ENCODE results near the gene FAM83B.
"Not testable (repeated sequence)": the region's sequence is repeated elsewhere in the genome, so short reads cannot be mapped to it uniquely, and the experiment has no call there.

The FAM83B gene

DNA sequence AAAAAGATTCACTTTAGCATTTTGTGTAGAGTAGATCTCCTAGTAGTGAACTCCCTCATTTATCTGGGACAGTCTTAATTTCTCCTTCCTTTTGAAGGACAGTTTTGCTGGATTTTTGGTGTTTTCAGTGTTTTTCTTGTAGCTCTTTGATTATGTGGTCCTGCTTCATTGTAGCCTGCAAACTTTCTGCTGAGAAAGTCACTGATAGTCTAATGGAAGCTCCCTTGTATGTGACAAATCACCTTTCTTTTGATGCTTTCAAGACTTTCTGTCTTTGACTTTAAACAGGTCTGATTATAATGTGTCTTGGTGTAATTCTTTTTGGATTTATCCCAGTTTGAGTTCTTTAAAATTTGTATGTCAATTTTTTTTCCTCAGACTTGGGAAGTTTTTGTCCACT is 86.1 kb downstream of the FAM83B start:
- Histone ChIP-seq H3K4me2 (ENCODE audit: low read length) (no peak overlapping the region), H3K4me3 (ENCODE audit: low read length) (no peak overlapping the region), H3K9ac (ENCODE audit: low read depth, low read length) (no peak overlapping the region), H3K36me3 (ENCODE audit: insufficient read depth, low read length) (no peaks in the 10 kb centered on the region), H3K9me3 (replicated peaks; ENCODE audit: low read length) (no peaks in the 10 kb centered on the region), H3K4me1 (ENCODE audit: control insufficient read depth, insufficient read depth, low read length) (no peaks in the 10 kb centered on the region), H3K27me3 (ENCODE audit: control insufficient read depth, insufficient read depth, low read length) (no peaks in the 10 kb centered on the region)

DNA sequence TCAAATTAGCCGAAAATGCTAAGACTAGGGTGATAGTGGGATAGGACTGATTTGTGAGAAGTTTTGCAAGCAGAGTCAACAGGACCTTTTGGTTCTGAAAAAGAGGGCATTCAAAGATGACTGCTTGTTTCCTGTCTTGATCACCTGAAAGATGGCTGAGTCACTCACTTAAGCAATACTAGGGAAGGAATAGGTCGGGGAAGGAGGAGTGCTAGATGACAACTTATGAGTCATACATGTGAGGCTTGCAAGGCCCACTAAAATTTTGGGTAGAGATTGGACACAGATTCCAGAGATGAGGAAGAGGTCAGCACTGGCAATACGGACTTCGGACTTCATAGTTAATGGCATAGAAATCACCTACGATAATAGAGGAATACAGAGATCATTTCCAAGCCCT is 89.2 kb downstream of the FAM83B start:
- no peaks in the 10 kb centered on the region for H3K36me3 ChIP-seq (ENCODE audit: insufficient read depth, low read length)
- no peak overlapping the region for H3K4me2 ChIP-seq (ENCODE audit: low read length)
- no peaks in the 10 kb centered on the region for H3K27me3 ChIP-seq (ENCODE audit: control insufficient read depth, insufficient read depth, low read length)
- H3K9me3 ChIP-seq (replicated peaks; ENCODE audit: low read length): no peaks in the 10 kb centered on the region
- H3K4me3 ChIP-seq (ENCODE audit: low read length): no peak overlapping the region
- H3K9ac ChIP-seq (ENCODE audit: low read depth, low read length): no peak overlapping the region
- no peaks in the 10 kb centered on the region for H3K4me1 ChIP-seq (ENCODE audit: control insufficient read depth, insufficient read depth, low read length)

DNA sequence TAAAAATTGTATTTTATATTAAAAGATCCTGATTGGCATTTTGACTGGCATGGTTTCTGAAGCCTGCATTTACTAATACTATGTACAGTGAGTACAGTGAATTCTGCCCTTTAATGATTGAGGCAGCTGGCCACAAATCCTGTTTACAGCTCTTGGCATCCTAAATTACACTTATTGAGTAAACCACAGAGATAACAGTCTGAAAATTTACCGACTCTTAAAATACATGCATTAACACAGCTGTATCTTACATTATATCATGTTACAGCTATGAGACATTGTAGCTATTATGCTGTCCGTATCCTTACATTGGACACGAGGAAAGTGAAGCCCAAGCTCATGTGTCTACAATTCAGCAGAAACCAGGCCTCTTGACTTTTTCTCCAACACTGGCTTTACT is 90.8 kb downstream of the FAM83B start:
- Histone ChIP-seq H3K9me3 (replicated peaks; ENCODE audit: low read length) (no peaks in the 10 kb centered on the region), H3K4me3 (ENCODE audit: low read length) (no peak overlapping the region), H3K4me2 (ENCODE audit: low read length) (no peak overlapping the region), H3K9ac (ENCODE audit: low read depth, low read length) (no peak overlapping the region), H3K4me1 (ENCODE audit: control insufficient read depth, insufficient read depth, low read length) (no peaks in the 10 kb centered on the region), H3K27me3 (ENCODE audit: control insufficient read depth, insufficient read depth, low read length) (no peaks in the 10 kb centered on the region), H3K36me3 (ENCODE audit: insufficient read depth, low read length) (no peaks in the 10 kb centered on the region)

DNA sequence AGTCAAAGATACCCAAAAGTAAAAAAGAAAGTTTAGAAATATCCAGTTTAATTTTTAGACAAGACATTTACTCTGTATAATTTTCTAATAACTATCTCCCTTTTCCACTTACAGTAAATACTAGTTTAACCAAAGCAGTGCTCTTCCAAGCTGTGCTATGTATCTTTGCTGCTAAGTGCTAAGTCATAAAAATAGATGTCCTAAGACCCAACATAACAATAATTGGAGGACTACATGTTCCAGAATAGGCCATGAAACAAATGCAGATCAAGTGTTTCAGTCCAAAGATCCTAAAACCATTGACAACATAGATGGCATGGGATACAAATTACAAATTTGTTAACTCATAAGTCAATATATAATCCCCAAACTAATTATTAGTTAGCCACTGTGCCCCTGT is 111.1 kb downstream of the FAM83B start:
- no peak overlapping the region for H3K4me2 ChIP-seq (ENCODE audit: low read length)
- H3K4me1 ChIP-seq (ENCODE audit: control insufficient read depth, insufficient read depth, low read length): no peaks in the 10 kb centered on the region
- no peaks in the 10 kb centered on the region for H3K9me3 ChIP-seq (replicated peaks; ENCODE audit: low read length)
- no peak overlapping the region for H3K4me3 ChIP-seq (ENCODE audit: low read length)
- peaks cover 3% of the 10 kb centered on the region for H3K27me3 ChIP-seq (ENCODE audit: control insufficient read depth, insufficient read depth, low read length)
- H3K36me3 ChIP-seq (ENCODE audit: insufficient read depth, low read length): no peaks in the 10 kb centered on the region
- no peak overlapping the region for H3K9ac ChIP-seq (ENCODE audit: low read depth, low read length)

DNA sequence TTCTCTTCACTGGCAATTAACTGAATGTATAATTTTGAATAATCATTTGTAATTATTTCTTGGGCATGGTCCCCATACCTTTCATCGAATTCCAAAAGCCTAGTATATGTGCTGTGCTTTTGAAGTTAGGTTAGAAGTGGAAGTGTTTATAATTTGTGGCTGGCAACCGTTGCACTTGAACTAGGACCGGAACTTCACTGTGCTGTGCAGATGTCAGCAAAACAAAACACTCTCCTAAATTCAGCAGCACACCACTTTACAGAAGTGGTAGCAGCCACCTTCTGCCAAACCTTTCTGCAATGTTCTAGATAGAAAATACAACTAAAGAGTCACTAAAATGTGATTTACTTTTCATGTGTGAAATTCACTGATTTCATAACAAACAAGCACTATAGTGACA is 111.9 kb downstream of the FAM83B start:
- Histone ChIP-seq H3K4me3 (ENCODE audit: low read length) (no peak overlapping the region), H3K36me3 (ENCODE audit: insufficient read depth, low read length) (no peaks in the 10 kb centered on the region), H3K9ac (ENCODE audit: low read depth, low read length) (no peak overlapping the region), H3K4me2 (ENCODE audit: low read length) (no peak overlapping the region), H3K4me1 (ENCODE audit: control insufficient read depth, insufficient read depth, low read length) (no peaks in the 10 kb centered on the region), H3K9me3 (replicated peaks; ENCODE audit: low read length) (no peaks in the 10 kb centered on the region), H3K27me3 (ENCODE audit: control insufficient read depth, insufficient read depth, low read length) (peaks cover 3% of the 10 kb centered on the region)

DNA sequence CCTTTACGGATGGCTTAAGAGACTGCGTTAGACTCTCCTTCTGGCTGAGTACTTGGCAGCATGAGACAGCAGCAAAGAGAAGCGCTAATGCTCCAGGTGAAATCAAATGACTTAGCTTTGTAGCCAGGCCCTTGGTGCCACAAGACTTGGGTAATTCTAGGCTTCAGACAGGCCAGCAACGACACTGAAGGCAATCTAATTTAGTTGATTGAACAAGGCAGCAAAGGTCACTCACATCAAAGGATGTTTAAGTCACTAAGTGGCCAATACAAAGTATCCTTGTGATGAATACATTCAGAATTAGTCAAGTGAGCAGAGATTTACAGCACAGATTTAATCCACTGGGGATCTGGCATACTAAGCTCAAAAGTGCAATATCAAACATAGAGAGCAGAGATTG is 113.2 kb downstream of the FAM83B start:
- H3K9ac ChIP-seq (ENCODE audit: low read depth, low read length): no peak overlapping the region
- H3K4me2 ChIP-seq (ENCODE audit: low read length): no peak overlapping the region
- H3K9me3 ChIP-seq (replicated peaks; ENCODE audit: low read length): no peaks in the 10 kb centered on the region

DNA sequence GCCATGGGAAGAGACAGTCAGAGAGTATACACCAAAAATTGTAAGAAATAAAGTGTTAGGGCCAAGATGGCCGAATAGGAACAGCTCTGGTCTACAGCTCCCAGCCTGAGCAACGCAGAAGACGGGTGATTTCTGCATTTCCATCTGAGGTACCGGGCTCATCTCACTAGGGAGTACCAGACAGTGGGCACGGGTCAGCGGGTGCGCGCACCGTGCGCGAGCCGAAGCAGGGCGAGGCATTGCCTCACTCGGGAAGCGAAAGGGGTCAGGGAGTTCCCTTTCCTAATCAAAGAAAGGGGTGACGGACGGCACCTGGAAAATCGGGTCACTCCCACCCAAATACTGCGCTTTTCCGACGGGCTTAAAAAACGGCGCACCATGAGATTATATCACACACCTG is 114.8 kb downstream of the FAM83B start:
- not testable (repeated sequence) for H3K27me3 ChIP-seq (ENCODE audit: control insufficient read depth, insufficient read depth, low read length); H3K9me3 ChIP-seq (replicated peaks; ENCODE audit: low read length); H3K4me1 ChIP-seq (ENCODE audit: control insufficient read depth, insufficient read depth, low read length); H3K4me3 ChIP-seq (ENCODE audit: low read length); H3K4me2 ChIP-seq (ENCODE audit: low read length); H3K9ac ChIP-seq (ENCODE audit: low read depth, low read length); H3K36me3 ChIP-seq (ENCODE audit: insufficient read depth, low read length)

More for the DNA sequence above, 113.2 kb downstream of the FAM83B start:
- no peaks in the 10 kb centered on the region for H3K4me1 ChIP-seq (ENCODE audit: control insufficient read depth, insufficient read depth, low read length)
- H3K27me3 ChIP-seq (ENCODE audit: control insufficient read depth, insufficient read depth, low read length): no peaks in the 10 kb centered on the region
- no peaks in the 10 kb centered on the region for H3K36me3 ChIP-seq (ENCODE audit: insufficient read depth, low read length)
- no peak overlapping the region for H3K4me3 ChIP-seq (ENCODE audit: low read length)

DNA sequence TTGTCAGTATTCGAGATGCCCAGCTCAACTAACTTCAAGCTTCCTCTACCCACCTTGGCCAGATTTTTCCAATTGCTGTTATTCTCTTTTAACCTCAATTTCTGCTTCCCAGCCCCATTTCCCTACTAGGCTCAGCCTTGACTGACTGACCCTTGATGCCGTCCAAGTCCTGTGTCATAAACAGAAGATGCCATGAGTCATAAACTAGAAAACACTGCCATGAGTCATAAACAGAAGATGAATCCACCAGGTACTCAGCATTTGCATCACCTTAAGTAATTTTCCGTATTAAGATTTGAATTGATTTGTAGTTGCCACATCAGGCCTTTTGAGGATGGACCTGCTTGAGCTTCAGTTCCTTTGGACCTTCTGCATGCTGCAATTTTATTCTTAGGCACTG is 123.8 kb downstream of the FAM83B start:
- H3K9ac ChIP-seq (ENCODE audit: low read depth, low read length): no peak overlapping the region
- no peaks in the 10 kb centered on the region for H3K36me3 ChIP-seq (ENCODE audit: insufficient read depth, low read length)
- no peak overlapping the region for H3K4me3 ChIP-seq (ENCODE audit: low read length)
- H3K4me1 ChIP-seq (ENCODE audit: control insufficient read depth, insufficient read depth, low read length): no peaks in the 10 kb centered on the region
- no peaks in the 10 kb centered on the region for H3K27me3 ChIP-seq (ENCODE audit: control insufficient read depth, insufficient read depth, low read length)
- H3K4me2 ChIP-seq (ENCODE audit: low read length): no peak overlapping the region
- H3K9me3 ChIP-seq (replicated peaks; ENCODE audit: low read length): no peaks in the 10 kb centered on the region

DNA sequence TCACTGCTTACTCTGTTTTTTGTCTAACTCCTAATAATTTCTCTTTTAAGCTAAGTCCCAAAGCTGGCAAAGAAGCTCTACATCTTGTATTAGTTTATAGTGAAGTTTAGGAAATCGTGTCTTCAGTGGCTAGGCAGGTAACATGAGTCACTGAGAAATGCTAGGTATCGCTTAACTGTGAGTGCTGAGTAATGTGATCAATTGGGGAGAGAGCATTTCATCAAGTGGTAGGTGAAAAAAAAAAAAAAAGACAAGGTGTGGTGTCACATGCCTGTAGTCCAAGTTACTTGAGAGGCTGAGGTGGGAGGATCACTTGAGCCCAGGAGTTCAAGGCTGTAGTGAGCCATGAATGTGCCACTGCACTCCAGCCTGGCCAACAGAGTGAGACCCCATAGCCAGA is 125.3 kb downstream of the FAM83B start:
- H3K4me2 ChIP-seq (ENCODE audit: low read length): no peak overlapping the region
- H3K9me3 ChIP-seq (replicated peaks; ENCODE audit: low read length): no peaks in the 10 kb centered on the region
- H3K9ac ChIP-seq (ENCODE audit: low read depth, low read length): no peak overlapping the region
- no peaks in the 10 kb centered on the region for H3K36me3 ChIP-seq (ENCODE audit: insufficient read depth, low read length)
- no peaks in the 10 kb centered on the region for H3K4me1 ChIP-seq (ENCODE audit: control insufficient read depth, insufficient read depth, low read length)
- H3K4me3 ChIP-seq (ENCODE audit: low read length): no peak overlapping the region
- H3K27me3 ChIP-seq (ENCODE audit: control insufficient read depth, insufficient read depth, low read length): no peaks in the 10 kb centered on the region

DNA sequence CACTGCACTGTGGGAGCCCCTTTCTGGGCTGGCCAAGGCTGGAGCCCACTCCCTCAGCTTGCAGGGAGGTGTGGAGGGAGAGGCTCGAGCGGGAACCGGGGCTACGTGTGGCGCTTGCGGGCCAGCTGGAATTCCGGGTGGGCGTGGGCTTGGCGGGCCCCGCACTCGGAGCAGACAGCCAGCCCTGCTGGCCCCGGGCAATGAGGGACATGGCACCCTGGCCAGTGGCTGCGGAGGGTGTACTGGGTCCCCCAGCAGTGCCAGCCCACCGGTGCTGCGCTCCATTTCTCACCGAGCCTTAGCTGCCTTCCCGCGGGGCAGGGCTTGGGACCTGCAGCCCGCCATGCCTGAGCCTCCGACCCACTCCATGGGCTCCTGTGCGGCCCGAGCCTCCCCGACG is 132.6 kb downstream of the FAM83B start:
- H3K4me3 ChIP-seq (ENCODE audit: low read length); H3K36me3 ChIP-seq (ENCODE audit: insufficient read depth, low read length); H3K27me3 ChIP-seq (ENCODE audit: control insufficient read depth, insufficient read depth, low read length); H3K4me2 ChIP-seq (ENCODE audit: low read length); H3K9me3 ChIP-seq (replicated peaks; ENCODE audit: low read length); H3K9ac ChIP-seq (ENCODE audit: low read depth, low read length); H3K4me1 ChIP-seq (ENCODE audit: control insufficient read depth, insufficient read depth, low read length): not testable (repeated sequence)

DNA sequence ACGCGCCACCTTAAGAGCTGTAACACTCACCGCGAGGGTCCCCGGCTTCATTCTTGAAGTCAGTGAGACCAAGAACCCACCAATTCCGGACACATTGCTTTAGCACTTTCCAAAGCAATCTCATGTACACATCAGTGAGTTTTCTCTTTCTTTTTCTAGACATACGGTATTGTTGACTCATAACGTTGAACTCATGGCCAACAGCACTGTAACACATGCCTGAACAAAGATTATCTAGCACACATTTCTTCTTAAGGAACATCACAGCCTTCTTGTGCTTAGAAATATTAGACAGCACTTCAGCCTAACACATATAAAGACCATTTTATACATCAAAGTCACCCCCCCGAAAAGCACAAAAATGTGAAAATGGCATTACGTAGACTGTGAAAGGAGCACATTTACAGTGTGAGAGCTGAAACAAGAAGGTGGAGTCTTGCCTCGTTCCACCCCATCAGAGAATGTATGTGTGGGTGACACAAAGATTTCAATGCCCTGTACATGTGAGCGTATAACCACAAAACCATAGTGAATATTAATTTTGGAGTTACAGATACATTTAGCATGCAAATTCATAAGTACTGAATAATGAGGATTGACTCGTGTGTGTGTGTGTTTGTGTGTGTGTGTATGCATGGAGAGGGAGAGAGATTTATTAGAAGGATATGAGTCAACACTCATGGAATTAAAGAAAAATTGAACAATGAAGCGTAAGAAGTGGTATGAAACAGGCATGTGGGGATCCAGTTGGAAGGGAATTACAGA is 134.1 kb downstream of the FAM83B start:
- H3K9ac ChIP-seq (ENCODE audit: low read depth, low read length): no peak overlapping the region
- H3K36me3 ChIP-seq (ENCODE audit: insufficient read depth, low read length): no peaks in the 10 kb centered on the region
- no peaks in the 10 kb centered on the region for H3K9me3 ChIP-seq (replicated peaks; ENCODE audit: low read length)

DNA sequence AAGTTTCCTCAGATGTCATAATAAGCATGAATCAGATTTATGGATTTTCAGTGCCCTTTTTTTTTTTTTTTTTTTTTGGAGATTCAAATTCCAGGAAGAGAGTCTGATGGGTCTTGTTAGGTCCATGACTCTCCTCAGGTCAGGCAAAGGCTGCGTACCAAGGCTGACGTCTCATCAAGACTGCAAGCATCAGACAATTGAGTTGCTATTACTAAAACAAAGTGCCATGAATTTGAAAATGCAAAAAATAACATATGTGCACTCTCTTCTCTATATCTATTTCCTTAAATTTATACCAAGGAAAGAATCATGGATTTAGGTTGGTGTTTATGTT is 134.7 kb downstream of the FAM83B start:
- Histone ChIP-seq H3K4me3 (ENCODE audit: low read length) (no peak overlapping the region), H3K27me3 (ENCODE audit: control insufficient read depth, insufficient read depth, low read length) (no peaks in the 10 kb centered on the region), H3K4me2 (ENCODE audit: low read length) (no peak overlapping the region), H3K36me3 (ENCODE audit: insufficient read depth, low read length) (no peaks in the 10 kb centered on the region), H3K4me1 (ENCODE audit: control insufficient read depth, insufficient read depth, low read length) (peaks cover 6% of the 10 kb centered on the region), H3K9ac (ENCODE audit: low read depth, low read length) (no peak overlapping the region), H3K9me3 (replicated peaks; ENCODE audit: low read length) (no peaks in the 10 kb centered on the region)

More for the DNA sequence above, 134.1 kb downstream of the FAM83B start:
- H3K27me3 ChIP-seq (ENCODE audit: control insufficient read depth, insufficient read depth, low read length): no peaks in the 10 kb centered on the region
- no peak overlapping the region for H3K4me2 ChIP-seq (ENCODE audit: low read length)
- H3K4me1 ChIP-seq (ENCODE audit: control insufficient read depth, insufficient read depth, low read length): peaks cover 6% of the 10 kb centered on the region
- H3K4me3 ChIP-seq (ENCODE audit: low read length): no peak overlapping the region

All from skeletal muscle satellite cell (primary cell).